Activated CD4-positive, alpha-beta T cell treated with anti-CD3 and anti-CD28 coated beads, Interleukin-2, amount 50 U/mL, for 24 hours (primary cell): ENCODE measurements around the gene TTF2.
A peak's percentile ranks its signal among the peaks of the same experiment; 100 is the strongest.
"Not testable (repeated sequence)": the region's sequence is repeated elsewhere in the genome, so short reads cannot be mapped to it uniquely, and the experiment has no call there.

Source experiments
- DNase-seq, 2 donors: peaks; one replicate each; pipeline ENCODE4 v3.0.0-alpha.2; 2020; ENCODE audit warnings: low read depth in 1 of 2, low spot score in 1 of 2

The TTF2 gene

DNA sequence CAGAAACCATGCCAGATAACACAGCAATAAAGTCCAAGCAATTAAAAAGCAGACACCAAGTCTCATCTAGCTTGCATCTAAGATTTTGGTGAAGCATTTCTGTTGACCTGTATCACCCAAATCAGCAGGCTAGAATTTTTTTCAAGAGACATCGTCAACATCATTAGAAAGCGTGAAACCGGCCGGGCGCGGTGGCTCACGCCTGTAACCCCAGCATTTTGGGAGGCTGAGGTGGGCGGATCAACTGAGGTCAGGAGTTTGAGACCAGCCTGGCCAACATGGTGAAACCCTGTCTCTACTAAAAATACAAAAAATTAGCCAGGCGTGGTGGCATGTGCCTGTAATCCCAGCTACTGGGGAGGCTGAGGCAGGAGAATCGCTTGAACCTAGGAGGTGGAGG lies 59.0 kb downstream of the TTF2 start:
- not testable (repeated sequence) for DNase-seq

DNA sequence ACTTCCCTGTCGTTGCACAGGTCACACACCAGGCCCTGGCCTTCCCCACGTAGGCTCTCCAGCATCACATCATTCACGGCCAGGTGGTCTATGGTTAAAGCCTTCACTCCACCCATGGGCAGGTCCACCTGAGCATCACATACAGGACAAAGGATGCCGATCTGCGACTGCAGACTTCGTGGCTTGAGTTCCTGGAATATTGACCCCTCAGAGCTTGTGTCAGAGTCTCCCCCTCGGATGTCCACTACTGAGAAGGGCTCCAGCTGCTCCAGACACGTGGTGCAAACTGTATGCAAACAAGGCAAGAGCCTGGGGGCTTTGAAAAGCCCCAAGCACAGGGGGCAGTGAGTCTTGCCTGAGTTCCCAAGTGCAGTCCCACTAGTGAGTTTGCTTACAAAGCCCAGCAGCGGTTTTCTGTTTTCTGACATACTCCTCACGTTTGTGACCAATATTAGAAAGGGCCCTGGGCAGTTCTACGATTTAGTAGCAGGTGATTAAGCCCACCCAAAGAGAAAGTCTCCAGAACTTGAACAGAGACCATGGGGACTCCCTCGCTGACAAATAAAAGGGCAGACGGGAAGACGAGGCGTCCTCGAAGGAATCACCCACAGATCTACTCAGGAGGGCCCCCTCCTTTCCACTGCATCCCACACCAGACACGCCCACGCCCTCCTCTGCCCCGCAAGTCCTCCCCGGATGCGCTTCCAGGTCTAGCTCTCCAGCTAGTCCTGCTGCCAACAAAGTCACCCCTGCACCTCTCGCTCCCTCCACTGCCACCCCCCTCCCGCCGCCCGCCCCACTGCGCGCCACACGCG lies 60.9 kb downstream of the TTF2 start:
- DNase-seq = no peak

DNA sequence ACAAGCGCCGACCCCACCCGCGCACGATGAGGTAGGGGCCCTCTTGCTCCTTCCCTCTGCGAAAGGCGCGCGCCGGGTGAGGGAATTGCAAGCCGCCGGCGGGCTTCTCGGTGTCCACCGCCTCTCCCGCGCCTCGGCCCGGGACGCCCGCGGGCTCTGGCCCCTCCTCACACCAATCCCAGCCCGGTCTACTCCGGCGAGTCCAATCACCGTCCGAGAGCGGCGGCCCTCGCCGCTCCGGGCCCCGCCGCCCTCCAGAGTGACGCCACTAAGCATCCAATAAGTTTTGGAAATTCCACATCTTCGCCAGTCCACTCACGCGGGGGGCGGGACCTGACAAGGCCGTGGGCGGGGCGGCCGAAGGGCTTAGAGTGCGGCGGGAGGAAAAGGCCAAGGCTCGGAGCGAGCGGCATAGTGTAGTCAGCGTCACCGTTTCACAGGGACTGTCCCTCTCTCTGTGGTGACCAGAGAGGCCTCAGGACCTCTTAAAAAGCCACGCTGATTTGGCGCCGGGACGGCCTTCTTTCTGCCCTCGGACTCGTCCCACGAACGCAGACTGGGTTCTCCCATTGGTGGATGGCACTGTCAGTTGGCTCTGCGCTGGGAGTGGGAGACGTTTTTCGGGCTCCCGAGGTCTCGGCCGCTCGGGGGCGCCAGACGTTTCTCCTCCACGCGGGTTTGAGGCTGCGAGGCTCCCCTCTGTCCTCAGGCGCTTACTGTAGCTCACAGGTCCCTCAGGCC lies 61.6 kb downstream of the TTF2 start, which contains the start of gene TRIM45:
TRIM45 (minus strand) TSS at position 161 of the 741 bp plus-strand sequence. CDS start 548 bp downstream, outside the sequence.
- DNase-seq = peak; percentile 58 to 78

DNA sequence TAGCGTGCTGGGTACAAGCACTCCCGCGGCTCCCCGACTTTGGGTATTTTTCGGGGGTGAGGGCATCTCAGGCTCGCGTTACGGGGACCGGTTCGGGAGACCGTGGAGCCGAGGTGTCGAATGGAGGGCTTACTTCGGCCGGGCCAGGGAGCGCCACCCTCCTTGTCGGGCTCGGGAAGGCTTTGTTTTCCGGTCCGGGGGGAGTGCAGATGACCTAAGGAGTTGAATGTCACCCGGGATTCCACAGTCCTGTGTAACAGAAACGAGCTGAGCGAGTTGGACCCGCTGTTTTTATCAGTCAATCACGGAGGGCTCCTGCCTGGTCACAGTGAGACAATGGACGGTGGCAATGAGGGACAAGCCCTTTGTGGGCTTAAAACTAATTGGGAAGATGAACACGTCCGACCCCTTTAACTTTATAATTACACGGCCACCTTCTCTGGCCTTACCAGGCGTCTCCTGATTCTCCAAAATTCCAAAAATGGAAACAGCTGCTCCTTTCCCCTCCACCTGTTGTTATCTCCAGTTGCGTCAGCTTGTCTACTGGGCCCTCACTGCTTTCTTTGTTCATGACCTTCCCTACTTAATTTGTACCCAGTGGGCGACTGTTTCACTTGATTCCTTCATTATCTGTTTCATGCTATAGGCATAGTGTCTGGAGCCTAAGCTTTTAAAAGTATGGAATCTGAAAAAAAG lies 62.4 kb downstream of the TTF2 start:
- no peak for DNase-seq

DNA sequence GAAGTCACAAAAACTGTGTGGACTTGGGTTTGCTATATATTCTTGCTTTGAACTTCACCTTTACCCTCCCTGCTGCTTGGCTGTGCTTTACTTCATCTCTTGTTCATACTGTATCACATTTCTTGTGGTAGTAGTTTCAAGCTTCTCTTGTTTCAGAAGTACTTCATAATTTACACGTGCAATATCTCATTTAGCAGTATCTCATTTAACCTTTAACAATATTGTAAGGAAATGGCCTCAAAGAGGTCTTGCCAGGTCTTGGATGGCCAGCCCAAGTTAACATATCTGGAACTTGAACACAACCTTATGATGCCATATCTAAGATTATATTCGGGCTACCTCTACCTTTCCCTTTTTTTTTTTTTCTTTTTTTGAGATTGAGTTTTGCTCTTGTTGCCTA lies 63.1 kb downstream of the TTF2 start:
- DNase-seq = no peak

DNA sequence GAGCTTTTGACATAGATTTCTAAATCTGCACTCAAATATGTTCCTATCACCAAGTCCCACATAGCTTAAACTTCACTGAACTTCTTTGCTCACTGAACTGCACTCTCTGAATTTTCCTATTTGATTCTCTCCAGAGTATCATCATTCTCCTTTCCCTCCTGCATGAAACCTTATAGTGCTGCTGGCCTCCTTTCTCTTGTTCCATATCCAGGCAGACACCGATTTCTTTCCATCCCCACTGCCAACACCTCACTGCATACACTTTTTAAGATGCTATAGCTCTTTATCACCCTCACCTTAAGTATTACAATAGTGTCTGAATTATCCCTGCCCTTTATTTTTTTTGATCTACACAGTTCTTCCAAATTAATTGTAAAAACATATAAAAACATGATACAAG lies 64.5 kb downstream of the TTF2 start:
- no peak for DNase-seq

DNA sequence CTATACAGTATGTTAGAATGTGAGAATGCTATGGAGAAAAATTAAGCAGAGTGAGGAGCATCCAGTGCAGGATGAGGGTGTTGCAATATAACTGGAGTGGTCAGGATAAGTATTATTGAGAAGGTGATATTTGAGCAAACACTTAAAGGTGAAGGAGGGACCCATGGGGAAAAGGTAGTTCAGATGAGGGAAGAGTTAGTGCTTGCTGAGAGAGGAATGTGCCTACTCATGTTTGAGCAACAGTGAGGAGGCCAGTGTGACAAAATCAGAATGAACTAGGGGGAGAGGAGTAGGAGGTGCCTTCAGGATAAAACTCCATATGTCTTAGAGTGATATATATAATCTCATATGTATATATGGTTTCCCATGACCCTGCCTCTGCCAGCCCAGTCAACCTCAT lies 67.7 kb downstream of the TTF2 start:
- DNase-seq = no peak

DNA sequence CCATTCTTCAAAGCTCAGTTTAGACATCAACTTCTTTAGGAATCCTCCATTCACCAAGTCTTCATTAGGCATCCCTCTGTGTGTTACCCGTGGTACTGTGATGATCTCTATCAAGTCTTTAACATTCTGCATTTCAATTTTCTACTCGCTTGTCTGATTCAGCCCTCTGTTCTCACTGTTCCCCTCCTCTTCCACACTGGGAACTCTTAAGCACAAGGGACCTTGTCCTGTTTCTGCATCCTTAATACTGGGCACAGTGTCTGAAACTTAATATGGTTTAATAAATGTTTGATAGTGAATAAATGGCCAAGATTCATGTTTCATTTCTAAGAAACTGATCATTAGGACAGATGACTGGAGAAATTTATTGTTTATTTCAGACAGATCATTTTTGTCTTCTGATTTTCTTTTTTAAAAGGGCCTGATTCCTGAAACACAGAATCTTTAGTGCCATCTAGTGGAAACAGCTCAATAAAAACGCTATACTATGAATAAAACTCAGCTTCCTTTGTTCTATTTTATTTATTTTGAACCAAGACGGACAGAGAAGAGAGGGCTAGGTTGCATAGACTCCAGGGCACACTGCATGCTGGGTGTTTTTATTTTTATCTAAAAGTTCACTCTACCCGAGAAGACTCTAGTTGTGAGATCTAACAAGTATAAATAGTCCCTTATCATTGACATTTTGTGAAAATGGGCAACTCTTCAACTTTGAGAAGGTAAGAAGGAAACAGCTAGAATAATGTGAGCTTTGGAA lies 68.4 kb downstream of the TTF2 start:
- no peak for DNase-seq

DNA sequence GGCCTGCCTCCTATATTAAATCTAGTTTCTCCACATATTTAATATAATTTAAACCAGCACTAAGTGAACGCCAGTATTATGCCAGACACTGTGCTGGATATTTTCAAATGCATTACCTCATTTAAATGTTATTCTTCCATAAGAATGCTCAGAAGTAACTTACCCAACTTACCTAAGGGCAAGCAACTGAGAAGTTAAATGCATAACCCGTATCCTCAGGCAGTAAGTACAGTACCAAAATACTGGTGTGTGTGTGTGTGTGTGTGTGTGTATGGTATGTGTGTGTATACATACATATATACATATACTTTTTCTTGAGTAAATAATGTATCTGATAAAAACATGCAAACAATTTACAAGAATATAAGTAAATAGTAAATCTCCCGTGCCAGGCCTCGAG lies 70.4 kb downstream of the TTF2 start:
- no peak for DNase-seq

DNA sequence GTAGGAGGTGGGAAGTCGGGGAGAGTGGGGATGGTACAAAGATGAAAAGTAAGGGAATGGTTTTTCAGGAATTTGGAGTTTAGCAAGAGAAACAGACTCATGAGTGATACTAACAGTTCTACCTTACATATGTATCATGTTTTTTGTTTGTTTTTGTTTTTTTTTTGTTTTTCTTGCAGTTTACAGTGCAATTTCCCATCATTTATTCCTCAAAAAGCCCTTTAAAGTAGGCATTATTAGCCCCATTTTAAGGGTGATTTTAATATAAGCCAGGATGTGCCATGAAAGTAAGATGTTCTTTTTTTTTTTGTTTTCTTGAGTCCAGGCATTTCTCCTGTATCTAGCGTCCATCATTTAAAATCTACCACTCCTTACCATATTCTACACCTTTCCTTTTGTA lies 75.2 kb downstream of the TTF2 start:
- no peak for DNase-seq

DNA sequence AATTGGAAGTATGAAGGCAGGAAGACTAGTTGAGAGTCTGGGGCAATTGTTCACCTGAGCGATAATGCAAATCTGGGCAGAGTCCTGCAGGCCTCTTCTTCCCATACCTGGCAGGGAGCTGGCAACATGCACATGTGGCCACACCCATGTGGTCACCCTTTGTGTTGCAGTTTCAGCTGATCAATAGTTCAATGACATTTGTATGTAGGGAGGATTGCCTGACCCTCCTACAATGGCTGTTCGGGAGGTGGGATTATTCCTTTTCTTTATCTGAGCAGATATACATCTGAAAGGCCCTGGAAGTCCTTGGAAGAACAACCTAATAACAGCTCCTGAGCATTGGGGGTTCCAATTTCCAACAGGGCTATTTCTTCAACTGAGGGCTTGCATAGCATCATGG lies 76.6 kb downstream of the TTF2 start:
- no peak for DNase-seq

DNA sequence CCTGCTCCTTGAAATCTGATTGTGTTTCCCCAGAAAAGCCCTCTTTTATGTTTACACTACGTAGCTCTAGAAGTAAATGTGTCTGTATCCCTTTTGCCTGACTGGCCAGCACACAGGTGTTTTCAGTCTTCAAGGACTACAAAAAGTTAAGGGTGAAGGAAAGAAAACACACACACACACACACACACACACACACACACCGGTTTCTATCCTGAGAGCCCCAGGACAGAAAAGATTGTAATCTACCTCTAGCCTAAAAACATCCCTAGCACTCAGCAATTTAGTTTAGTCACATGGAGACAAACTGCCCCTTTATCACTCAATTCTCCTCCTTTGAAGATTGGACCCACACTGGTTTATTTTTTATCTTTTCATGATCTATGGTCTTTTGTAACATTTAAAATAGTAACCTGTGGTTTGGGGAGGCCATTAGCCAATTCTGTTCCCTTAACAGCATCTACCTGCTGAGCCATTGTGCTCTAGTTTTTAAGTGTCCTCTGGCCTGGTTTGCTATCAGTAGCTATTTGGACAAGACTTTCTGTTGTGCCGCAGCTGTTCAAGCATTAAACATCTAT lies 77.2 kb downstream of the TTF2 start:
- DNase-seq = no peak

DNA sequence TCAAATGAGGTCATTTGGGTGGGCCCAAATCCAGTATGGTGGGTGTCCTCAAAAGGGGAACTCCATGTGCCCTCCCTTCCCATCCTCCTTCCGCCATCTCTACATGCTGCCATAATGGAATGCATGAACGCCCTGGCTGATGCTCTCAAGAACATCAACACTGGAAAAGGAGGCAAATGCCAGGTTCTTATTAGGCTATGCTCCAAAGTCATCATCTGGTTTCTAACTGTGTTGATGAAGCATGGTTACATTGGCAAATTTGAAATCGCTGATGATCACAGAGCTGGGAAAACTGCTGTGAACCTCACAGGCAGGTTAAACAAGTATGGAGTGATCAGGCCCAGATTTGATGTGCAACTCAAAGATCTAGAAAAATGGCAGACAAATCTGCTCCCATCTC lies 78.0 kb downstream of the TTF2 start:
- DNase-seq = no peak

DNA sequence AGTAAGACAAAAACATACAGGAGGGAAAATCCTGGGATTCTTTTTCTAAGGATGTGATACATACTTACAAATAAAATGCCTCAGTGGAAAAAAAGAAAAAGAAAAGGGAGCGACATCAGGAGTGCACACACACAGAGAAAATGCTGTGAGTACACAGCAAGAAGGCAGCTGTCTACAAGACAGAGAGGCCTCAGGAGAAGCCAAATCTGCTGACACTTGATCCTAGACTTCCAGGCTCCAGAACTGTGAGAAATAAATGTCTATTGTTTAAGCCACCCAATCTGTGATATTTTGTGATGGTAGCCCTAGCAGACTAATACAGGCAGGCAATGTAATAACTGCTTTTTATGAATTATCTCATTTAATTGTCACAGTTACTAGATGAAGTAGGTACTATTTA lies 78.4 kb downstream of the TTF2 start:
- no peak for DNase-seq

DNA sequence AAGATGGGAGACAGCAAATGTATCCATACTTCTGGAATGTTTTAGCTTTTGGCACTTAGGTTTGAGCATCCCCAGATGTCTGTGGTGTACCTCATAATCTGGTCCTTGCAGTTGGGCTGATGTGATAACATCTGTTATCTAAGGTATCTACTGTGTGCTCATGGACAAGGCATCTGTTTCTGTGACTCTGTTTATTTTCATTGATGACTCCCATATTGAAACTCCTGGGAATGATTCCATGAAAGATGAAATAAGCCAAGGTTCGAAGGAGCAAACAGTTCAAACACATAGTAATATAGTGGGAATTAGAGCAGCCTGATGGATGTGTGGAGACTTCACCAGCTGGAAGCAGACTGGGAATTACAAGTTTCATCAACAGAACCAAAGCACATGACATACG lies 82.1 kb downstream of the TTF2 start:
- DNase-seq = no peak

DNA sequence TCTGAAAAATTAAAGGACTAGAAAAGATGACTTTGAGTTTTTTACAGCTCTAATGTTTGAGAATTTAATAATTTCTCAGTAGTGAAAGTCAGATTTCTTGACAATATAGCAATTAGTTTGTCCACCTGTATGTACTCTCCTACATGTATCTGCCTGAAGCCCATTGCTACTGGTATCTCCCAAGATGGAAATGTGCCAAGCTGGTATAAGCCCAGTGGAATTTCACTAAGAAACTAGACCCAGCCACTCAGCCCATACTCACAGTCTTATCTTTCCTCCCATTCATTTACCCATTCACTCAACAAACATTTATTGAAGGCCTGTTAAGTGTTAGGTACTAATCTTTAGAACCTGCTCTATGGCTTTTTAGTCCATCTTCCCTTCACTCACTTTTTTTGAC lies 83.0 kb downstream of the TTF2 start:
- no peak for DNase-seq

DNA sequence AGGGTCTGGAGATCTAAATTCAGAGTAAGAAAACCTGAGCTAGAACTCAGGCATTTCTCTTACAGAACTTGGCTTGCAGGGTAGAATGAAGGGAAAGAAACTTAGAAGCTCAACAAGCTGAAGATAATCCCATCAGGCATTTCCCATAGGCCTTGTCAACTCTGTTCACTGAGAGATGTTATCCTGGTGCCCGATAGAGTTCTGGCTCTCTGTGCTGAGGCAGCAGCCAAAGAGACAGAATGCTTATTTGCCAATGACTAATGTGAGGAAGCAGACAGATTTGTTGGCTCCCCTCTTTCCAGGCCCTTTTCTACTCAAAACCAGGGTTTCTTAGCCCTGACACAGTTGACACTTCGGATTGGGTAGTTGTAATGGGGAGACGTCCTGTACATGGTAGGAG lies 83.7 kb downstream of the TTF2 start:
- DNase-seq = no peak

DNA sequence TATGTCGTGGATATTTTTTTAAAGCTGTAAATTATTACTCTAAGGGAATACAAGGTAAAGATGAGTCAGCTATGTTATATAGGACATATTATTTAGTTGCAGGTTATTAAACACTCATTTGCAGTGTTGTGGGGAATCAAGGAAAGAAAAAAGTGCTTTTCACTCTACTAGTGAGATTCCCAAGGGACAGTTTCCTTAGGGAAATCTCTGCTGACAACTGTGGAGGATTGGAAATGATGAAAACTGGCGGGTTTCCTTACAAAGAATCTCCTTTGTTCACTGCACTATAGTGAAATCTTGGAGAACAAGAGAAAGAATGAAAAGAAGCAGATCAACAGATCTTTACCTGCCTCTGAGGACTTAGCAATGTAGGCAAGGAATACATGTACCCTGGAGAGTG lies 85.9 kb downstream of the TTF2 start:
- no peak for DNase-seq

DNA sequence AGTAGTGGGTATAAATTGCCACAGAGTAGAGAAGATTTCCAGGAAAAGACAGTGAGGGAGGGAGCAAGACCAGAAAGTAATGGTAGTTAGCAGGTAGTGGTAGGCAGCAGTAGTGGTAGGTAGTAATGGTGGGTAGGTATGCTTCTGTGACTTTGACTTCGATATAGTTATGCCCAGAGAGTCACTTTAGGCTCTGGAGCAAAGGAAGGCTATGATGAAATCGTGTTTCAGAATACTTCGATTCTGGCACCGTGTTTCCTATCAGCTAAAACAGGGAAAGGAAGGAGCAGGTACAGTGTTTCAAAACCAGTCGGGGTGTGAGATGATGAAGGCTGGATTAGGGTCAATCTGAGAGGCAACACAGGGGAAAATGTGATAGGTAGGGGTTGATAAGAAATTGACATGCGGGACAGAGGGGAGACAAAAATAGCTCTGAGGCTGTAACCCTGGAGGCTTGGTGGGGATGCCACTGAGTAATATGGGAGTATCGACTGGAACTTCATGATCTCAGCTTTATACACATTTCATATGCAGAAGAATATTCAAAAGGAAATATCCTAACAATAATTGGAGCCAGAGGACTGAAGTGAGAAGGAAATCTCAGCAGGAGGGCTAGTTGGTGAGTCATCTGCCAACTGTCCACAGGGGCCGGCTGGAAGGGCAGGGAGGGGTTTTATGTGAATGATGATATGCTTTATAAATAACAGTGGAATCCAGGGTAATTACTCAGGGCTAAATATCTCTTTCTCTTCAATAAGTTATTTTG lies 86.6 kb downstream of the TTF2 start:
- DNase-seq = no peak

DNA sequence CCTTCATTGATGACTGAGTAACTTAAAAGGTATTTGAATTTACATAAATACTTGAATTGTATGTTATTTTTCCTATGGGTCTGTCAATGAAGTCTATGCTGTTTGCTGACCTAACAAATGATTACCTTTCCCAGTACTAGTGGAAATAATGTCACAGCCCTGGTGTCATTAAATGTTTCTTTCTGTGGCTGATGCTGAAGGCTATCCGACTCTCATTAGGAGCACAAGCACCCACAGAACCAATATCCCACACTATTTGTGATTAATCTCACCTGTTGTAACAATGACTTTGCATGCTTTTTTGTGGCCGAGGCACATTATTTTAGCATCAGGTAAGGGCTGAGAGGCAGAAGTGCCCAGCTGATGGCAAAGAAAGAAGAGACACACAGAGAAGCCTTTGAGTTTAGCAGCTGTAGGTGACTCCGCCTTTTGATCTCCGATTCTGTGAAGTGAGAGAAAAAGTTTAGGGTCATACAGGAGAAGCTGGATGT lies 87.3 kb downstream of the TTF2 start:
- no peak for DNase-seq
